ENCODE results near the gene PGM5.
"Not testable (repeated sequence)": the region's sequence is repeated elsewhere in the genome, so short reads cannot be mapped to it uniquely, and the experiment has no call there.

The PGM5 gene

DNA sequence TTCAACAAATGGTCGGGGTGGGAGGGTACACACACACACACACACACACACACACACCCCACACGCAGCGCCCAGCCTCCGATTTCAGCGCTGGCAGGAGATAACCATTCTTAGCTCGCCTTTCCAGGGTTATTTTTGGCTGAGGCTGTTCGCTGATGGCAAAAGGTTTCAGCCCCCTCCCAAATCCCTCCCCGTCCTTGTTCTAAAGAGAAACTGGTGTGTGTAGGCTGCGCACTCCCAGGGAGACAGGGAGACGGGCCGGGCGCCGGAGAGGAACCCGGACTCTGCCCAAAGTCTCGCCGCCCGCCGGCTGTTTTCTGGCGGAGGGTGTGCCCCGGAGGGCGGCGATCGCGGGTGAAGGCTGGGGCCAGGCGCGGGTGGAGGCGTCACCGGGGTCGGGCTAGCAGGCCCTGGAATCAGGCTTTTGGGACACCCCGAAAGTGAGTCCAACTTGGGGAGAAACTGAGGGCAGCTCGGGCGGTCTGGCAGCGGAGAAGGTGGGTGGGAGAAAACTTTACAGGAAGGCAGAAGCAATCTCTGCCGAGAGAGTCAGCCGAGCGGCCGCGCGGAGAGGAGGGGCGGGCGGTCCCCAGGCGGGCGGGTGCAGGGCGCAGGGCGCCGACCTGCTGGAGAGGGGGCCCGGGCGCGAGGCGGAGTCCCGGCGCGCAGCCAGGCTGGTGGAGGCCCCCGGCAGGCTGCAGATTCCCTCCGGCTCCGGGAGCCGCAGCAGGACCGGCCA lies at the start of gene PGM5:
Gene PGM5 (plus strand): TSS at position 232 of the 739 bp plus-strand sequence. CDS start 517 bp downstream, outside the sequence.
- DNase-seq (ENCODE audit: low read depth in 2 of 2) = not testable (repeated sequence)

- not testable (repeated sequence) for DNase-seq (ENCODE audit: low read depth in 2 of 2)
These were observed 49.3 kb upstream of the PGM5 start for GRCh38 chr9:68307127-68307526.

DNA sequence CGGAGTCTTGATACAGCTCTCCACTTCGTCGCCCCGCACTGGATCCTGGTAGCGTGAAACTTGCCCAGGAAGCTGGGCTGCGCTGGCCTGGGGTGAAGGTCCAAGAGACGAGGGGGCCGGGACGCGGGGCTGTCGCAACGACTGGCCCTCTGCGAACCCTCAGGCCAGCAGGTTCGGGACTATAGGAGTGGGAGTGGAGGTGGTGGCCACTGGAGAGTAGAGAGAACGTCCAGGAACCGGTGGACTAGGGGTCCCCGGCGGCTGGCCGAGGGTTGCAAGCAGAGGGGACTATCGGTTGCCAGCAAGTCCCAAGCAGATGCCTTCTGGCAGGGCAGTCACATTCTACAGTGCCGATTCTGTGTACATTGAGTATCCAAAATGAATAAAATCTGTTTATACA lies 48.8 kb upstream of the PGM5 start:
- DNase-seq (ENCODE audit: low read depth in 2 of 2) = not testable (repeated sequence)

DNA sequence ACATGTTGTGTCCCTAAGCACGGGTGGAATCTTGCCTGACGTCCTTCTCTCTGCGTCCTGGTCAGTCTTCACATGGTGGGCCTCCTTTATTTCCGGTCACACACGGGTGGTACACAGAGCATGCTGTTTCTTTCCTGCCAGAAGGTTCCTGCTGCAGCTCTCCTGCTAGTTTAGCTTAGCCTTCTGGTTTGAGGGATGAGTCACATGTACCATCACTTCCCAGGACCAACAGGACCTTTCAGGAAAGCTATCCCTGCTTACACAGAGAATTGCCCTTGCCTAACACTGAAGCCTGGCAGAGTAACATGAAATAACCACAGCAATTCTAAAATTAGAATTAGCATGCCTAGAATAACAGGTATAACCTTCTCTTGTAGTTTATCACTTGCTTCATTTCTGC lies 45.2 kb upstream of the PGM5 start:
- not testable (repeated sequence) for DNase-seq (ENCODE audit: low read depth in 2 of 2)

- DNase-seq (ENCODE audit: low read depth in 2 of 2) = not testable (repeated sequence)
These were observed 38.2 kb upstream of the PGM5 start for GRCh38 chr9:68318209-68318608.

GRCh38 chr9:68323749-68324148 lies 32.7 kb upstream of the PGM5 start:
- not testable (repeated sequence) for DNase-seq (ENCODE audit: low read depth in 2 of 2)

GRCh38 chr9:68324518-68324917 lies 31.9 kb upstream of the PGM5 start:
- not testable (repeated sequence) for DNase-seq (ENCODE audit: low read depth in 2 of 2)

DNA sequence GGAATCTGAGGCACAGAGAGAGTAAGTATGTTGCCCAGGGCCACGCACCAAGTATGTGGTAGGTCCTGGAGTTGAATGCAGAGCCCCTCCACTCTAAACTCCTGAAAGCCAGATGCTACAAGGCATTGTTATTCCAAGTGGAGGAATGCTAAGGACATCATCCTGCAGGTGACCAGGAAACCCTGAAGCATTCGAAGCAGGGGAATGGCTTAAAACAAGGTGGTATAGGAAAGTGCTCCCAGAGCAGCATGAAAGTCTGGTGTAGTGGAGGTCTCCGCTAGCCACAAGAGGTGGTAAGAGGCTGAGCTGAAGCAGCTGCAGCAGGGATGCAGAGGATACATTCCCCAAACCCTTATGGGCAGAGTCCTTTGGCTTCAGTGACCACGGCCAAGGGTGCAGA lies 27.3 kb upstream of the PGM5 start:
- DNase-seq (ENCODE audit: low read depth in 2 of 2) = not testable (repeated sequence)

- not testable (repeated sequence) for DNase-seq (ENCODE audit: low read depth in 2 of 2)
These were observed 25.8 kb upstream of the PGM5 start for GRCh38 chr9:68330531-68331173.

- DNase-seq (ENCODE audit: low read depth in 2 of 2) = not testable (repeated sequence)
These were observed 24.3 kb upstream of the PGM5 start for GRCh38 chr9:68332122-68332521.

GRCh38 chr9:68335935-68336334 lies 20.5 kb upstream of the PGM5 start:
- not testable (repeated sequence) for DNase-seq (ENCODE audit: low read depth in 2 of 2)

DNA sequence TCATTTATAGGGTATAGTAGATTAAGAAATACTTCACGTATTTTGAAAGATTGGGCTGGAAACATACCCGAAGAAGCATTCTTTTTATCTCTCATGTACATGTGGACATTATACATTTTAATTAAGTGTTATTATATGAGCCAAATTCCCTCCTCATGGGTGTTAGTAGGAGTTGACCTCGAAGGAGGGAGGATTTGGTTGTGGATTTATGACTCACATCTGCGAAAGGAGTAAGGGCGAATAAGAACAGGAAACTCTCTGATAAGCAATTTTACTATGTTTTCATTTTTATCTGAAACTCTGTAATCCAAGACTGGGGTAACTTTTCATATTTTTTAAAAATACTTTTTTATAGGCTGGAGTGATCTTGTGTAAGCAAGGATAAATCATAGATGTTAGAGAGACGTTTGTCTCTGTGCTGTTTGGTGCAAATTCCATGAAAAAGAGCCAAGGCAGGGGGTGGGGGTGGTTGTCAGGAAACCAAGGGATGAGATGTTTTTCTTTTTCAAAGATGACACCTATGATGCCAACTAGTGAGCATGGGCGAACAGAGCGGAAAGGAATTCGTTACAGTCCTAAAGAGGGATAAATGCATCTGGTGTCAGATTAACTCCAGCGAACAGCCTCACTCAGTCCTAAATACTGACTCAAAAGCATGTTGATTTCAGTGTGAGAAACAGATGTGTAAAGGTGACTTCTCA lies 19.6 kb upstream of the PGM5 start:
- DNase-seq (ENCODE audit: low read depth in 2 of 2) = not testable (repeated sequence)

DNA sequence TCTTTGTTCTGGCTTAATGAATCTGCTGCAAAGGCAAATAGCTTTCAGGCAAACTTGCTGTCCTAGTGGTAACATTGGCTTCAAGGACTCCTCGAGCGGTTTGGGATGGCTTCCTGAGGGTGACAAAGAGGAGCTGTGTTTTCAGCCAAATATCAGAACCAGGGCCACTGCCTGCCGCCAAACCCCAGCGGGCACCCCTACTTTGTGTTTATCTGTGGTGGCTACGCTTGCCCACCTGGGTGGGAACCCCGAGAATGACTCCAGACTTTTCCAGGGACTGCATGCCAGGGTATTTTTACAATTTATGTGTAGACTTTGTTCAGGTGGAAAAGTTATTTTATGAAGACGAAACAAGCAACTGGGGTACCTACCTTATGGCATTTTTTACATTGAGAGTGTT lies 18.4 kb upstream of the PGM5 start:
- not testable (repeated sequence) for DNase-seq (ENCODE audit: low read depth in 2 of 2)

GRCh38 chr9:68342265-68343025 lies 14.0 kb upstream of the PGM5 start:
- not testable (repeated sequence) for DNase-seq (ENCODE audit: low read depth in 2 of 2)

GRCh38 chr9:68343242-68343641 lies 13.2 kb upstream of the PGM5 start:
- DNase-seq (ENCODE audit: low read depth in 2 of 2) = not testable (repeated sequence)

GRCh38 chr9:68343992-68344391 lies 12.4 kb upstream of the PGM5 start:
- not testable (repeated sequence) for DNase-seq (ENCODE audit: low read depth in 2 of 2)

DNA sequence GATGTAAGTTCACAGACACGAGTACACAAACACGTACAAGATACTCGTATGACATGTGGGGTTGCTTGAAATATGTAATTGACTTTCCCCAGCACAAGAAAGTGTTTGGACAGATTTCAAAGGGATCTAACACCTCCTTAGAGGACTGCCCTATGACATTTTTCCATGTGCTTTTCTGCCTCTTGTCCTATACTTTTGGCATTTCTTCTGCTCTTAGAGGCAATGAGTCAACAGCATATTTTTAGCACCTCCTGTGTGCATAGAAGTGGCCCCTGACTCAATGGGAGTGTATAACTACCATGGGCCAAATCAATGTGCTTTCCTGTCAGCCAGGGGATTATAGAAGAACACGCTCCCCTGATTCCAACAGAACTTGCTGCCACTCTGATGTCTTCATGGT lies 4.7 kb upstream of the PGM5 start:
- DNase-seq (ENCODE audit: low read depth in 2 of 2) = not testable (repeated sequence)

DNA sequence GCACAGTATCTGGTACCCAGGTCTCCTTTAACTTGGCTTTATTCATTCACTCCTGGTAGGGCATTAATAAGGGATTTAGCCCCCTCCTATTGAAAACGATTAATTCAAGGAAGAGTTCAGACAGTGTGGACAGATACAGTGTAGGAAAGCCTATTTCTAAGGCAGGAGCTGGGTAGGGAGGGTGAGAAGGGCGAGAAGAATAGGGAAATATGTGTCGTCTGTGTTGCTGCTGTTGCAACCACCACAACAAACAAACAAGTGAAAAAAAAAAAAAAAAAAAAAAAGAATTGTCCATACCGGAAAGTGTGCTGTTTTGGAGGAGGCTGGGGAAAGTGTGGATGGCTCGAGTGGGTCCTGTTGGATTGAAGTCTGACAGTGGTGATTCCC lies 425 bp upstream of the PGM5 start:
- not testable (repeated sequence) for DNase-seq (ENCODE audit: low read depth in 2 of 2)

DNA sequence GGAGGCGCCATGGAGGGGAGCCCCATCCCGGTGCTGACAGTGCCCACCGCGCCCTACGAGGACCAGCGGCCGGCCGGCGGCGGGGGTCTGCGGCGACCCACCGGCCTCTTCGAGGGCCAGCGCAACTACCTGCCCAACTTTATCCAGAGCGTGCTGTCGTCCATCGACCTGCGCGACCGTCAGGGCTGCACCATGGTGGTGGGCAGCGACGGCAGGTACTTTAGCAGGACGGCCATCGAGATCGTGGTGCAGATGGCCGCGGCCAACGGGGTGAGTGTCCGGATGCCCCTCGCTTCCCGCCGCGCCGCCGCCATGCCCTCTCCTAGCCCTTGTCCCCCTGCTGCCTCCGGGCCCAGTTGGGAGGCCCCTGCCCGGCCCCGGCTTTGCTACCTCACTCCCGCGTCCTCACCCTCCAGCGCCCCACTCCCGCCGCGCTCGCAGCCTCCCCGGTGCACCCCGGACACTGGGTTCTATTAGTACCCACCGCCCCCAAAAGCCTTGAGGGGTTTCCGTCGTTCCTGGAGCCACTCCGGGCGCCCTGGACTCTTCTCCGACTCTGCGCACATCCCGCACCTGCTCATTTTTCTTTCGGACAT lies 806 bp downstream of the PGM5 start:
- DNase-seq (ENCODE audit: low read depth in 2 of 2) = not testable (repeated sequence)

DNA sequence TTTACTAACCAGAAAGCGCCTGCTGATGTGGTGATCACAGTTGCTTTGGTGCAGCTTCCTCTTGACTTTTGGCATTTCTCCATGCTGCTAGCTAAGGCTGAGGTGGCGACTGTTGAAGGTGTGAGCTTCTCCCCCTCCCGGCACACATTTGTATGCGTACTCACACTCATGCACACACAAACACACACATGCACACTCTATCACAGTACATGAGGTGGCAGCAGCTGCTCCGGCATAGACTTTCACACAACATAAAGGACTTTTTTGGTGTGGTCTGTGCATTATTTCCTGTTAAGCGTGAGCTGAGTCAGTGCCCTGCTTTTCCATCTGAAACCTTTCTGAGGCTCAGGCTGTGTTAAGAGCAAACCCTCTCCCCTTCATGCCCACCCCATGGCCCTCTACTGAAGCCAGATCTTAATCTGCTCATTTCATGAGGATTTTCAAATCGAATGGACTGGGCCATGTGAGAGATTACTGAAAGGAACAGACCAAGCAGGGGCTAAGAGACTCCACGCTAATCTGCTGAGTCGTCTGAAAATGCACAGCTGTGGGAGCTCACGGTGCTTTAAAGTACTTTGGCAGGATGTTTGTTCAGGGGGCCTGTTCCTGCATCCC lies 10.6 kb downstream of the PGM5 start:
- DNase-seq (ENCODE audit: low read depth in 2 of 2) = not testable (repeated sequence)

DNA sequence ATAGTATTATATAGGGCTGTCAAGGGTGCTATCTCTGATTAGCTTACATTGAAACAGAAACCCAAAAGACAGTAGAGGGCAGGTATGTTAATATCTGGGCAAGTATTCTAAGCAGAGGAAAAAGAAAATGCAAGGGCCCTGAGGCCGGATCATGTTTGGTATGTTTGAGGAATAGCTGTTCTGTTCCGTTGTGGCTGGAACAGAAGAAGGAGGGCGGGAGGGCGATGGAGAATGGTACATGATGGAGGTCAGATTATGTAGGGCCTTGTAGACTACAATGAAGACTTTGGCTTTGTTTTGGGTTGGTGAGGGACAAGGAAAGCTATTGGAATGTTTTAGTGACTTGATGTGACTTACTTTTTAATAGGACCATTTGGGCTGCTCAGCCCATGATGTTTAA lies 19.4 kb downstream of the PGM5 start:
- DNase-seq (ENCODE audit: low read depth in 2 of 2) = not testable (repeated sequence)

Measured in stimulated activated CD8-positive, alpha-beta memory T cell treated with anti-CD3 and anti-CD28 coated beads, Interleukin-7, amount 100 ng/mL, for 4 hours (primary cell).